GM19438 (cell line): ENCODE data around the gene CHKA.

Source experiments
- ATAC-seq: cut with Tn5 transposase; IDR thresholded peaks from one replicate; pipeline ENCODE4 v1.9.1; 2021; ENCODE audit warnings: low read depth; ENCODE audit not compliant: unreplicated experiment

CHKA gene

DNA sequence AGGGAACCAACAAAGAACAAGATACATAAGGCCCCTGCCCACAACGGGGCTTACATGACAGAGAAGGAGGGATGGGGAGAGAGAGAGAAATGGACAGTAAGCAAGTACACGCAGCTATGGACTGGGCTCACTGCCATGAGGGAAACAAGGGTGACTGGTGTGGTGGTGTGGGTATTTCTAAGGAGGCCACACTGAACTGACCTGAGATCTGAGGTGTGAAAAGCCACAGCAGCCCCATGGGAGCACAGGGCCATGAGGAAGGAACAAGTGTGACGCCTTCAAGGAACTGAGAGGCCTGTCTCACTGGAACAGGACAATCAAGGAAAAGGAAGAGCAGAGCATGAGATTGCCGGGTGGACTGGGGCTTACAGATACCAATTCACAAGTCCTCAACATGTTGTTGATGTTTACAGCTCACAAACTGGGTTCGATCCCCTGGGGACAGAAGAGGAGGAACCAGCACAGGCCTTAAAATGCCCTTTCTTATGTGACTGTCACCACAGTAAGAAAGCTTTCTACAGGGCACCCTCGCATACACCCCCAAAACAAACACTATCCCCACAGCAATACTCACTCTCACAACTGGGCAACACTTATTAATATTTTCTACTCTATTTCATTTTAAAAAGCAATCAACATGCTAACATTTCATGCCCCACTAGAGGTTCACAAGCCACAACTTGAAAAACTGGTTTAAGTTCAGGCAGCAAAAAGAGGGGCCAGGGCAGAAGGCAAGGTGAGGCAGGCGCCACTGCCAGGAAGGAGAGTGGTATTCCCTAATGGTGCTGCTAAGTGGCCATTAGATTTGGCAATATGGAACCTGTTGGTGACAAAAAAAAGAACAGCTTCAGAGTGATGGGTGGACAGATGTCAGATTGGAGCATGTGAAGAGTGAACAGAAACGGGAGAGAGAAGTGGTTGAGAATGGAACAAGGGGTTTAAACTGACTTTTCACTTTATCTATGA is 43.3 kb downstream of the CHKA start:
- ATAC-seq: no peak

DNA sequence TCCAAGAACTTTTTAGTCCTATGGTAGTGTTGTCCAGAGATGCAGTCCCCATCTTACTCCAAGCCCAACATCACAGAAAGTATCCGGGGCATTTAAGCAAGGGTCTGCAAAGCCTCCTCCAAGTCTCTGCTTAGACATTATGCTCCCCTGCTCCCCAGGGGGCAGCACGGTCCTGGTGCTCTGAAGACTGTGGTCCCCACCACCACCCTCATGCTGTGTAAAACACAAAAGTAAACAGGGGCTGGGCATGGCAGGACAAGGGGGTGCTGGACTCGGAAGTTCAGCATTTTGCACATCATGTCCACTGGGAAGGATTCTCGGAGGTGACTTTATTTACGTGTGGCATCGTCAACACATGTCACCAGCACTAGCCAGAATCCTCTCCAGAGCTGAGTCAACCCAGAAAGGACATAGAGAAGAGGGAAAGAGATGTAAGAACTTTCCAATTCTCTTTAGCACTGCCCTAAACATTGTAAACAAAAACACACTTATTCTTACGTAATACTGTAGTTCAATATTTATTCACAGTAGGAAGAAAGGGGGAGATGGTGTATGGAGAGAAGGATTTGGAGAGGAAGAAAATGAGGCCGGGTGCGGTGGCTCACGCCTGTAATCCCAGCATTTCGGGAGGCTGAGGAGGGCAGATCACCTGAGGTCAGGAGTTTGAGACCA is 44.7 kb downstream of the CHKA start:
- no peak for ATAC-seq

DNA sequence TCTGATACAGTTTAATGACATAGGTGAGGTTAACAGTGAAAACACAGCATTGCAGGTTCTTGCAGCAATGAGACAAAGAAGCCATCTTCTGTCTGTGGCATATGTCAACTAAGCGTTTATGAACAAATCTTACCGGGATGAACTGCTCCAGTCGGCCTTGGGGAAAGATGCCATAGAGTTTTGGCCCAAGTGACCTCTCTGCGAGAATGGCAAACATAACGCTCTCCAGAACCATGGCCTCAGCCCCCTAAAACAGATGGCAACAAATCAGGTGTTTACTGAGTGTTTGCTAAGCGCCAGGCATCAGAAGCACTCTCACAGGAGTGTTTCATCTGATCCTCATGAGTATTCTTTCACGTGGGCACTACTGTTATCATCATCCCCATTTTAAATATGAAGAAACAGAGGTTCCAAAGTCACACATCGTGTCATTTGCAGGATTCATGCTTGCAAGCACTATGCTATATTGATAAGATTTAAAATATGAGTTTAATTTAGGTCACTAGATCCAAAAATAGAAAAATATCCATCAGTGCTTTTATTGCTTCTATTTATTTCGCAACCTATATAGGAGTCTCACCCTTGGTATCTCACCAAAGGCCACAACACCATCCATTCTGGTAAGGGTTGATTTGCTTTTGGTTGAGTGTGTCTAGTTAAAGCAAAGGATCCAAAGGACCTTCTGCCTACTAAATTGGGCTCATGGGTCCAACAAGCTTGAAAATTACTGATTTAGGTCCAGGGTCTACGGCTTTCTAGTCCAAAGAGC is 46.4 kb downstream of the CHKA start:
- no peak for ATAC-seq

DNA sequence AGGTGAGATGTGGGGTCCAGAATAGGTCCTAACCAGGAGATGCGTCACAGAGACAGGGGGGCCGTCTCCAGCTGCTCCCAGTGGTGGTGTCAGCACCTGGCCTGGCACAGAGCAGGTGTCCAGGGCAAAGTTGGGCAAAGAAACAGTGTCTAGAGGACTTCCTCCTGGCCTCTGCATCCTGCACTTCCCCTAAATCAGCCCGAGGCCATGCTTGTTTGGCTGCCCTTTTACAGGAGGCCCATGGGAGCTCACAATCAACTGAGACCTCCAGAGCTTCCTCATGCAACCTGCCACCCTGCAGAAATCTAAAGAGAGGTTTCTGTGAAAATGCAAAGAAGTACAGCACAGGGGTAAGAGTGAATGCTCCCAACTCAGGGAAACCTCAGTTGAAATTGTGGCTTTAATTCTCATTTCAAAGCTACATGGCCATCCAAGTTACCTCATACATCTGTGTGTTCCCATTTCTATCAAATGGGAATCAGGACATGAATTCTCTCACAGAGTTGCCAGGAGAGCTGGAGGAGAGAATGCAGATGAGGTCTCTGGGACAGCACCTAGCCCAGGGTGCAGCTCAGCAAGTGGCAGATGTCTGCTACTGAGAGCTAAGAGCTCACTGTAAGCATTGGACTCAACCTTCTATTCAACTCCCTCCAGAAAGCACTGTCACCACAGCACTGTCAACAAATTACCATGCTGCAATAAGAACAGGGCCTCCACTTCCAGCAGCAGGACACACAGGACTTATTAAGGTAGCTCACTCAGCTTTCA is 49.7 kb downstream of the CHKA start:
- no peak for ATAC-seq

DNA sequence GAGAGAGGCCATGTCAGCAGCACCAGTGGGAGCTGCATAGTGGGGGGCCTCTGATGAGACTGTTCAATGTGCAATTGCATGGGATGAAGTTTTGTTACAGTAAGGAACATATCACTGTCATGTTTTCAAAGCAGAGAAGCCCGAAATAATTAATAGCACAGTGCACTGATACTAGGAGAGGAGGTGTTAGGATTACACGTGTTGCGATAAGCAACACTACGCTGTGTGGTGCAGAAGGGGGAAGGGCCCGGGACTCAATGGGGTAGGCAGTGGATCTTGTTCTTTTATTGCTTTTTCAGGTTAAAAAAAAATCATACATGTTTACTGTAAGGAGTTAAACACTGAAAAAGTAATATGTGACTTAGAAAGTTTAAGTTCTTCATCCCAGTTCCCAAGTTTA is 53.2 kb downstream of the CHKA start:
- no peak for ATAC-seq

DNA sequence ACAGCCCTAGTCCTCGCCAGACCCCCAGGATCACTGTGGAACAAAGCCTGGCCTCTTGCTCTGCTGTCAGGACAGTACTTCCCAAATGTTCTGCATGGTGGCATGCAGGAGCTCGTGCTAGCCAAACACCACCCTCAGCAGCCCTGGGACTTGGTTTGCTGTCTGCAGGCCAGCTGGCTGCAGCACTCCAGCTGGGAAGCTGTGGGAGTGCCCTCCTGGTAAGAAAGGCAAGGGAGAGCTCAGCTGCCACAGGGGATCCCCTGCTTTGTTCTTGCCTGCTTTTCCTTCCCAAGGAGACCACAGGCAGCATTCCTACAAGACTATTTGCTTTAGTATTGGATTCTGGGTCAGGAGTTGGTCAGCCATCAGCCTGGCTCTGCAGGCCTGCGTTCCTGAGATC is 54.4 kb downstream of the CHKA start:
- no peak for ATAC-seq

DNA sequence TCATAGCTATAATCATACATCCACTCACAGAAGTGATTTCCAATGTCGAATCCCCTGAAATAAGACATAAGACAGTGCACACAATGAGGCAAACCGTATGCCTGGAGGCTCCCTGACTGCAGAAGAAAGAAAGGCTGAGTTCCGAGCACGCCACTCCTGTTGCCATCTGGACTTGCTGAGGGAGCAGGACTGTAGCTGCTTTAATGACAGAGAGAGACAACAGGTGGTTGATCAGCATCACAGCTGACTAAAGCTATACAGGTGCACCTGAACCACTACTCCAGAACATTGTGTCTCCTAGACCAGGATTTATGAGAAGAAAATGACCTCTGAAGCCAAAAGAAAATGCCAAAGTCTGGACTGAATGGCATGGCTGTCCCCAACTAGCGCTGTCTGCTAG is 55.3 kb downstream of the CHKA start:
- no peak for ATAC-seq

DNA sequence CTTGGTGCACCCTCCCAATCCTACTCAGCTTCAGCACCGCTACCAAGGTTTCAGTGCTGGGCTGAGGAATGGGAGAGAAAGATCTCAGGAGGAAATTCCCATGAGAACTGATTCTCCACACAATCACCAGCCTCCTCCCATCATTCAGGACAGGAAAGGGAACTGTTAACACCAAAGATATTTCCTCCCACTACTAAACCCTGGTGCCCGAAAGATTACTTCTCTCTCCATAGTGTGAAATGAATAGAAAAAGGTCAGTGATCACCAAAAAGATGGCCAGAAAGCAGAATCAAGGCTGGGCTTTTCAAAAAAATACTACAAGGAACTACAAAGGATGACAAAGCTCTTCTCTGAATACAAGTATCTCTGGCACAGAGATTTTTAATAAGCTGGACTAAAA is 56.3 kb downstream of the CHKA start:
- no peak for ATAC-seq

DNA sequence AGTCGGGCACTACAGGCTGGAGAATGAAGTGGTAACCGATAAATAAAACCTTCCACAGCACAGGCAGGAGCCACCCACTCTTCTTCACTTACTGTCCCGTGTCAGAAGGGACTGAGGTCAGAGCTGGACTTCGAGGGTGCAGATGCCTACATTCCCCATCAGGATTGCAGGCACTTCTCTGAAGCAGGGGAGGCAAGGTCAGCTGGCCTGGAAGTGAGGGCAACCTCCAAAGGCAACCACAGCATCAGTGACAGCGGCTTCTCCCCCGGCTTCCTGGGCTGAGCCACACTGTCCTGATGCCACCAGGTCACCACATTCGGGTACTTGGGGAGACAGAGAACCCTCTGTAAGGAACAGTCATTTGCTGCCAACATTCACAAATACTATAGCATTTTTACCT is 59.7 kb downstream of the CHKA start:
- ATAC-seq: no peak

DNA sequence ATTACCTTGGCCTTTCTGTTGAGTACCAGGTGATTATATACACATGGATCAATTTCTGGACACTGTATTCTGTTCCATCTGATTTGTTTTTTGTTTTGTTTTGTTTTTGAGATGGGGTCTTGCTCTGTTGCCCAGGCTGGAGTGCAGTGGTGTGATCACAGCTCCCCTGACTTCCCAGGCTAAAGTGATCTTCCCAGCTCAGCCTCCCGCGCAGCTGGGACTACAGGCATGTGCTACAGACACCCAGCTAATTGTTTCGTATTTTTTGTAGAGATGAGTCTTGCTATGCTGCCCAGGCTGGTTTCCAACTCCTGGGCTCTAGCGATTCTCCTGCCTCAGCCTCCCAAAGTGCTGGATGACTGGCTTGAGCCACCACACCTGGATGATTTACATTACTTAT is 63.4 kb downstream of the CHKA start:
- ATAC-seq: no peak

DNA sequence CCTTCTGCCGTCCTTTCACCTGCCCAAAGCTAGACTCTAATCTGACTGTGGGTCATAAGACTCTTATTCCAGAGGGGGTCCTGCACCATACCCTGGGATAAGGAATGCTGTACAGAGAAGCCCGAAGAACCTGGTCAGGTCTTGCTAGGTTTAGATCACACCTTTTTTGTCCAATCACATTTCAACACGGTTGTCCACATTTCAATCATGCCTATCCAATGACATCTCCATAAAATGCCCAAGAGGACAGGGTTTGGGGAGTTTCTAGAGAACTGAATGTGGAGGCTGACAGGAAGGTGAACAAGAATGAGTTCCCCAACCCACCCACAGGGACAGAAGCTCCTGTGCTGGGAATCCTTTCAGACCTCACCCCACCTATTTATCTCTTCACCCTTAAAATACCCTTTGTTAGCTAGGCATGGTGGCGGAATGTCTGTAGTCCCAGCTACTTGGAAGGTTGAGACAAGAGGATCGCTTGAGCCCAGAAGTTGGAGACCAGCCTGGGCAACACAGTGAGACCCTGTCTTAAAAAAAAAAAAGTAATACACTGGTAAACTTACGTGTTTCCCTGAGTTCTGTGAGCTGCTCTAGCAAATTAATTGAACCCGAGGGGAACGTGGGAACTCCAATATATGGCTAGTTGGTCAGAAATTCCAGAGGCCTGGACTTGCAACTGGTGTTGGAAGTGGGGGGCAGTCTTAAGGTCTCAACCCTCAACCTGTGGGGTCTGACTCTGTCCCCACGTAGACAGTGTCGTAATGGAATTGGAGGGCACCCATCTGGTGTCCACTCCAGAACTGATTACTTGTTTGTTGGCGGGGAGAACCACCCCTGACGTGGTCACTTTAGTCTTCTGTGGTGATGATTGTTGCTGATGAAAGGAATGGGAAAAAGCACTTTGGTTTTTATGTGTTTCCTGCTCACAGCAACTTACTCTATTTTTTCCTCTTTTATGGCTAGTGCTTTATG is 64.6 kb downstream of the CHKA start:
- no peak for ATAC-seq

DNA sequence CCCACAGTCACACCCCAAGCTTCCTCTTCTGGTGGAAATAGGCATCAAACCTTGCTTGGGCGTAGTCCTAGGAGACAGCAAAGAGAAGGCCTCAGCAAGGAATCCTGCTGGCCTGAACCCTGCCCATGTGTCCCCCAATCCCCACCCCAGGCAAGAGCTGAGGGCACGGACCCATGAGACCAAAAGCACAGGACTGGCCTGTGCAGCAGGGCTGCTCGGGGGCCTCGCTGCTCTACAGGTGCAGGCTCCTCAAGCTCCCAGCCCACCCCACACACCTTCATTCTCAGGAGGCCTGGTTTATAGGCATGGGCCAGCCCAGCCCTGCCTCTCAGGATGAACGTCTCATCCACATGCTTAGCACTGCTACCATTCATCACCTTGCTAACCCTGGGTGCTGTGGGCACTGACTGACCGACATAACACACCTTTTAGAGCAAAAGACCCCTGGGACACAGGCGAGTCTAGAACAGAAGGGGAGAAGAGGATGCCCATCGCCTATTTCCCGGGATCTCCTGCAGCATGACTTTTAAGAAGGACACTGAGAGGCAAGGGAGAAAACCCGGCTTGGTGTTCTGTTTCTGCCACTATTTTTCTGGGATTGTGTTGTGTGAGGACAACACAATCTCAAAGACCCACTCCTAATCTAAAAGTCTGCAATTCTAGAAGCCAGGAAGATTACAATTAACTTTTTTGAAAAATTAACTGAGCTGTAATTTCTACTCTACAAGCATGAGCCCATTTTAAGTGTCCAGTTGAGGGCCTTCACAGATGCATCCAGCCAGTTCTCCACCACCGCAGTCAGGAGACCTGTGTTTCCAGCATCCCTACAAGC is 67.0 kb downstream of the CHKA start:
- no peak for ATAC-seq

DNA sequence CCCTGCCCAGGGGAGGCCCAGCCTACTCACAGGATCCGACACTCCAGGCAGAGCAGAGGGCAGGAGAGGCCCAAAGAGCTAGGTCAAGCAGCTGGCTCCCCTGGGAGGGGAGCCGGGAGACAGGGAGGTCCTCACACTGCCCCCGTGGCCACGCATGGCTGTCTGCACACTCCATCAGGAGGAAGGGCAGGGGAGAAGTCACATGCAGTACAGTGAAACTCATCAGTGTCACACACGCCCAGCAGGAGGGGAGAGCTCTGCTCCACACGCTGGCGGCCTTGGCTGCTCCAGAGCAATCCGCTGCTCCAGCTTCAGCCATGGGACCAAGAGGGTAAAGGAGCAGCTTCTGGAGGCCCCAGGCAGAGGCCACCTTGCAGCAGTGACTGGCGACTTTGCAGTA is 68.1 kb downstream of the CHKA start:
- no peak for ATAC-seq

DNA sequence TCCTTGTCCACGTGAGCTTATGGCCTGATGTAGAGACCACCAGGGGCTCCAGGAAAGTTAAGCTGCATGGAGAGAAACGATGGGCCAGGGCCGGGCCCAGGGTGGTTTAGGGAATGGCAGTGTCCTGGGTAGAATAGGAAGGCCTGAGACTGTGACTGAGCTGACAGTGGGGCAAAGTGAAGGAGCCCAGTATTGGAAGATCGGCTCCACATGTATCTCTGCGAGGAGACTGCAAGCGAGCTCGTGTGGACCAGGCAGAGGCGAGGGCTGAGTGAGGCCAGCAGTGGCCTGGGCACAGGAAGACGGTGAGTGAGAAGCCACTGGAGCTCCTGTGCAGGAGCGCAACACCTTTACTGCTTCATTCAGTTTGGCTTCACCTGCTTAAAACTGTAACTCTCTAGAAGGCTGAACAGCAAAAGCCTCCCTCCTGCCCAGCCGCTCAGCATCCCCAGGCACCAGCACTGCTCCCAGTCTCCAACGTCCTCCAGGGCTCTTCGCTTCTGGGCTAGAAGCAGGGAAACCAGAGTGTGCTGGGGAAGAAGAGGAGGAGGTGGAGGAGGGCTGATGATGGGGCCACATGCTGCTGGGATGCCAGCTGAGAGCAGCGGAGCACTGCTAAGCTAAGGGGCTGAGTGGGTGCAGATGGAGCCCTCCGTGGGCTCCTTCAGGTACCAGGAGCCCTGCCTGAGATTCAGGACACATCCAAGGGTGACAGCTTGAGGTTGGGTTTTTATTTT is 68.9 kb downstream of the CHKA start:
- no peak for ATAC-seq

DNA sequence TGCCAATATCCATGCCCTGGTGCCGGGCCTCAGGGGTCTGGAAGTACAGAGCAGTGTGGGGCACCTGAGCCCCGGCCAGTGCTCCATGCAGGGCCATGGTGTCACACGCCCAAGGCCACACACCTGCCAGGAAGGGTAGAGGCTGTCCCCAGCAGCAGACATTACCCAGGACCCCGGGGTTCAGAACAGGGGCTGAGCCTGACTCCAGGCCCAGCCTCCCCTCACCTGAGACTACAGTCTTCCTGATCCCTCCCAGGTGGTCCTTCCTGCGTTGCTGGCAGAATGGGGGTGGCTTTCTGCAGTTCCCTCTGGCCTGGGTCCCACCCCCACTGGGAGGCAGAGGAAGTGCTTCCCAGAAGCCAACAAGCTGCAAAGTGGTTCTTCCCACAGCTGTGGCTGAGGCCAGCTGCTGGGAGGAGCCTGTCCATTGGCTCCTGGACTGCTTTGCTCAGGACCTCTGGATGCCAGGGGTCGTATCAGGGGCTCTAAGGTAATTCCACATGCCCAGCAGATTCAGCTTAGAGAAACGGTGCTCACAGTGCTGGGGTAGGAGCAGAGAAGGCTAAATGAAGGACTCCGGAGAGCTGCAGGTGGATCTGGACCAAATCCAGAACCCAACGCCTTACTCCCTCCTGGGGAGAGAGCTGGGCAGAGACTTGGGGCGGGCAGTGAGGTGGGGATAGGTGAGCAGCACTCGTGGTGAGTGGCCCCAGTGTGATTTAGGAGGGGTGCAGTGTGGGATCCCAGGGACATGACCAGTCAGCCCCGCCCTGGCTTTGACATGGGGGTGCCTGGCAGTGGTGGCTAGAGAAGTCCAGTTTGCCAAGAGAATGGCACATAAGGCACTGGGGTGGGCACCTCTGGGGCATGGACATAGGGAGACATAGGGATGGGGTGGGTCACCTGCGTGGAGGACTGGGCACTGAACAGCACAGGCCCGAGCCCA is 69.7 kb downstream of the CHKA start:
- no peak for ATAC-seq

DNA sequence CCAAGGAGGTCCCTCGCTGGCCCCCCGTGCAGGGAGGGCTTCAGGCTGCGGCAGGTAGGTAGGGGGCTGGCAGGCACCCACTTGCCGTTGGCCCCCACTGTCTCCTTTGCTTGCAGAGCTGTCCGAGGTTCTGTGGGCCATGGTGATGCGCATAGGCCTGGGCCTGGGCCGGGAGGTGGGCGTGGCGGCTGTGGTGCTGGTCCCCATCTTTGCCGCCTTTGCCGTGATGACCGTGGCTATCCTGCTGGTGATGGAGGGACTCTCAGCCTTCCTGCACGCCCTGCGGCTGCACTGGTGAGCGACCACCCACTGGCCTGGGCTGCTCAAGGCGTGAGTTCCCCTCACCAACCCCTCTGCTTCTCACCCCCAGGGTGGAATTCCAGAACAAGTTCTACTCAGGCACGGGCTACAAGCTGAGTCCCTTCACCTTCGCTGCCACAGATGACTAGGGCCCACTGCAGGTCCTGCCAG is 70.8 kb downstream of the CHKA start:
- ATAC-seq: no peak
